PFSK-1 (cell line): Measurements from ENCODE around the gene CACNA1H.

ENCODE experiments used
- FOXP2 ChIP-seq: optimal IDR thresholded peaks from 2 replicates; pipeline ENCODE3; 2011; ENCODE audit warnings: borderline replicate concordance, control low read depth, inconsistent platforms; ENCODE audit not compliant: insufficient read depth; ENCODE audit errors: extremely low read length, extremely low read depth
- POLR2AphosphoS5 ChIP-seq: IDR thresholded peaks from 2 replicates; pipeline ENCODE4 v1.6.1; 2012; ENCODE audit warnings: low read depth, mild to moderate bottlenecking, control low read depth, low read length, moderate library complexity
- SIN3A ChIP-seq: IDR thresholded peaks from 2 replicates; pipeline ENCODE4 v1.6.1; 2012; ENCODE audit warnings: mild to moderate bottlenecking, low read length, moderate library complexity, borderline replicate concordance; ENCODE audit not compliant: insufficient read depth
- TAF1 ChIP-seq: IDR thresholded peaks from 2 replicates; pipeline ENCODE4 v1.6.1; 2012; ENCODE audit warnings: low read length, control low read depth, borderline replicate concordance; ENCODE audit not compliant: insufficient read depth
- TF ChIP-seq, protein P1 (sequence below), 2 experiments: IDR thresholded peaks; 2 replicates each; pipeline versions ENCODE4 v1.6.1 to v1.8.0; 2011 to 2012; ENCODE audit warnings: low read depth in 2 of 2, low read length in 2 of 2, control low read depth in 1 of 2, inconsistent platforms in 1 of 2, mild to moderate bottlenecking in 1 of 2, moderate library complexity in 1 of 2; ENCODE audit not compliant: insufficient read depth in 1 of 2

Gene CACNA1H

DNA sequence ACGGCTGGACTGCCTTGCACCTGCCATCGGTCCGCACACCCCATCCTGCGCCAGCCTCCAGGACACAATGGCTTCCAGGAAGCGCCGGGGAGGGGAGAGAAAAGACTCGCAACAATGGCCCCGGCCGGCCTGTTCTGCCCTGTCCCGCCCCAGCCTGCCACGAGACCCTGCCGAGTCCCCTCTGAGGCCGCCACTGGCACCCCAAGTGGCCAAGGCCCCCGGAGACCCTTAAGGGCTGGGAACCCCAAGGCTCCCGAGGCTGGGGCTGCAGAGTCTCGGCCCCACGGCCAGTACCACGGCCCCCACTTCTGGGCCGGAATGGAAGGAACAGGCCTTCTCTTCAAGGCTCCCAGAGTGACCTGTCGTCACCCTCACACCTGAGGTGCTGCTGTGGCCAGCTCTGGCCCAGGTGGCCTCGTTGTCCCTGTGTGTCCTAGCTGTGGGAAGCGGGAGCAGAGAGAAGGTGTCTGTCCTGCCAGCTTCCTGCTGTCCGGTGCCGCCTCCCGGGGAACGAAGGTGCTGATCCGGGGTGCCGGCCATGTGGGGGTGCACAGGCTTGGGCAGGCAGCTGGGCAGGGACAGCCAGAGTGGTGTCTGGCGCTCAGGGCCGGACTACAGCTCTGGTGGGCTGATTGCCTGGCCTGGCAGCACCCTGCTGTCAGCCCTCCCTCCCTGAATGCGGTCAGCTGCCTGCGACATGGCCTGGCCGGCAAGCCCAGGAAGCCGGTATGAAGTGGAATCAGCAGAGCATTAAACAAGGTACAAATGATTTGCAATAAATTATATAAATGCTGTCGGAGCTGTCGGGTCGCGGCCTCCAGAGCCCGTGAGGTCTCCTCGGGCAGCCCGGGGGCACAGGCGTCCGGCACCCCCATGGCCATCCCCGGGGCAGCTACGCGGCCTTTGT, 8.2 kb upstream of the CACNA1H start:
- TF ChIP-seq TAF1 (no peak), FOXP2 (no peak), SIN3A (no peak), POLR2AphosphoS5 (no peak)
- TF ChIP-seq, protein P1, sequence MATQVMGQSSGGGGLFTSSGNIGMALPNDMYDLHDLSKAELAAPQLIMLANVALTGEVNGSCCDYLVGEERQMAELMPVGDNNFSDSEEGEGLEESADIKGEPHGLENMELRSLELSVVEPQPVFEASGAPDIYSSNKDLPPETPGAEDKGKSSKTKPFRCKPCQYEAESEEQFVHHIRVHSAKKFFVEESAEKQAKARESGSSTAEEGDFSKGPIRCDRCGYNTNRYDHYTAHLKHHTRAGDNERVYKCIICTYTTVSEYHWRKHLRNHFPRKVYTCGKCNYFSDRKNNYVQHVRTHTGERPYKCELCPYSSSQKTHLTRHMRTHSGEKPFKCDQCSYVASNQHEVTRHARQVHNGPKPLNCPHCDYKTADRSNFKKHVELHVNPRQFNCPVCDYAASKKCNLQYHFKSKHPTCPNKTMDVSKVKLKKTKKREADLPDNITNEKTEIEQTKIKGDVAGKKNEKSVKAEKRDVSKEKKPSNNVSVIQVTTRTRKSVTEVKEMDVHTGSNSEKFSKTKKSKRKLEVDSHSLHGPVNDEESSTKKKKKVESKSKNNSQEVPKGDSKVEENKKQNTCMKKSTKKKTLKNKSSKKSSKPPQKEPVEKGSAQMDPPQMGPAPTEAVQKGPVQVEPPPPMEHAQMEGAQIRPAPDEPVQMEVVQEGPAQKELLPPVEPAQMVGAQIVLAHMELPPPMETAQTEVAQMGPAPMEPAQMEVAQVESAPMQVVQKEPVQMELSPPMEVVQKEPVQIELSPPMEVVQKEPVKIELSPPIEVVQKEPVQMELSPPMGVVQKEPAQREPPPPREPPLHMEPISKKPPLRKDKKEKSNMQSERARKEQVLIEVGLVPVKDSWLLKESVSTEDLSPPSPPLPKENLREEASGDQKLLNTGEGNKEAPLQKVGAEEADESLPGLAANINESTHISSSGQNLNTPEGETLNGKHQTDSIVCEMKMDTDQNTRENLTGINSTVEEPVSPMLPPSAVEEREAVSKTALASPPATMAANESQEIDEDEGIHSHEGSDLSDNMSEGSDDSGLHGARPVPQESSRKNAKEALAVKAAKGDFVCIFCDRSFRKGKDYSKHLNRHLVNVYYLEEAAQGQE (IDR thresholded peaks at IDR 0.05; ENCODE audit: insufficient read depth in 1 of 2, low read depth in 2 of 2, low read length in 2 of 2), result no peak

DNA sequence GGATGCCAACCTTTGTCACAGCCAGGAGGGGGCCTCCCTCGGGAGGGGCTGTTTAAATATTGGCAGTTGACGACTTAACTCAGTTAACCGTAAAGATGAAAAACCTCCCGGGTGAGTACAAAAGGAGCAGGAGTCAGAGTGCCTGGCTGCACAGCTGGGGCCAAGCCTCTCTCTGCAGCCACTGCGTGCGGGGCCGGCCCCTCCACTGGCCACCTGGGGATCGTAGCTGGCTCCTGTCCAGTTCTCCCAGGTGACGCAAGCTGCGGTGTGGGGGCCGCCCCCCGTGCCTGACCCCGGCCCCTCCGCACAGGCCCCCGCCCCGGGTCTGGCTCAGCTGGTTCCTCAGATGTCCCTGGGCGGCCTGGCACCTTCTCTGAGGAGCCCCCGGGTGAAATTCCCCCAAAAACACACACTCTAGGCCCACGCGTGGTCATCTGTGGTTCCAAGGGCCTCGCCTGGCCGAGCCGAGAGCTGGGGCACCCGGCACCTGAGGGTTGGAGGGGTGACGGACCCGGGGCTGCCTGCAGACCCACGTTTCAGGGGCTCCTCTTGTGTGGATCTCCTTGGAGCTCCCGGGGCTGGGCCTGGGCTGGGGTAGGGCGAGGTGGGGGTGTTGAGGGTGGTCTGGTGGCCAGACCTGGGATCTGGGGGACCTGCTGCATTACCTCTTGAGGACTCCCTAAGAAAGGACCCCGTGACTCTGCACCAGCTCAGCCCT, 7.4 kb upstream of the CACNA1H start:
- TF ChIP-seq SIN3A (no peak), TAF1 (no peak), FOXP2 (no peak), POLR2AphosphoS5 (no peak)
- TF ChIP-seq, protein P1 (IDR thresholded peaks at IDR 0.05; ENCODE audit: insufficient read depth in 1 of 2, low read depth in 2 of 2, low read length in 2 of 2), result no peak

DNA sequence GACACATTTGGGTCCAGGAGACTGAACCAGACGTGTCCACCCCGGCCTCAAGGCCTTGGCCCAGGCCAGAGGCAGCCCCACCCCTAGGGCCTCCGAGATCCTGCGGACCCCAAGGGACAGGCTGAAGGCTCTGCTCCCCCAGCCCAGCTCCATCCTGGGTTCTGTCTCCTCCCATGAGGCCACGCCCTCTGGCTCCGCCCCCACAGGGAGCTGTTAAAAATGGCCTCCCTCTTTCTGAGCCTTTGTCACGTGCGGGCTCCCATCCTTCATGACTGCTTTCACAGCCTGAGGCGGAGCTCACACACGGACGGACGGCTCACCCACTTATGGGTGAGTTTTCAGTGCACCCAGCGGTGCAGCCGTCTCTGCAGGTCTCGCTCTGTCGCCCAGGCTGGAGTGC, 6.5 kb upstream of the CACNA1H start:
- TF ChIP-seq SIN3A (no peak), FOXP2 (no peak), TAF1 (no peak), POLR2AphosphoS5 (no peak)
- TF ChIP-seq, protein P1 (IDR thresholded peaks at IDR 0.05; ENCODE audit: insufficient read depth in 1 of 2, low read depth in 2 of 2, low read length in 2 of 2), result no peak

DNA sequence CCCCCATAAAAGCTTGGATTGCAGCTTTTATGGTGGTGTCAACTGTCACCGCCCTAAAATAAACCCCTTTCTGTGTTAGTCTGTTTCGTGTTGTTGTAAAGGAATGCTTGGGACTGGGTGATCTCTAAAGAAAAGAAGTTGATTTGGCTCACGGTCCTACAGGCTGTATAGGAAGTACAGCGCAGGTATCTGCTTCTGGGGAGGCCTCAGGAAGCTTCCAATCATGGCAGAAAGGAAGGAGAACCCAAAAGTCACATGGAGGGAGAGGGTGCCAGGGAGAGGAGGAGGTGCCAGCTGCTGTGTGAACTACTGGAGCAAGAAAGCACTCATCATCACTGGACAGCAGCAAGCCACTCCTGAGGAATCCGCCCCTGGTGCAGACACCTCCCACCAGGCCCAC, 5.9 kb upstream of the CACNA1H start:
- TF ChIP-seq POLR2AphosphoS5 (no peak), SIN3A (no peak), FOXP2 (no peak), TAF1 (no peak)
- TF ChIP-seq, protein P1 (IDR thresholded peaks at IDR 0.05; ENCODE audit: insufficient read depth in 1 of 2, low read depth in 2 of 2, low read length in 2 of 2), result no peak
